H9 (cell line): ENCODE measurements around the gene PPP1R13B. TPM values are rescaled to one million over a fixed set of nuclear protein-coding genes. Genes with fewer than 3 reads are reported as not detected.

Experiments
- DNase-seq: peaks from one replicate; pipeline ENCODE4 v3.0.0-alpha.2; 2017
- H2AFZ ChIP-seq: one replicate; pipeline ENCODE4 v1.6.1; 2013; ENCODE audit warnings: mild to moderate bottlenecking, low read length, control low read depth, moderate library complexity
- H2AK5ac ChIP-seq: 2 replicates; pipeline ENCODE4 v1.6.1; 2013; ENCODE audit warnings: low read length, control low read depth, mixed read lengths; ENCODE audit not compliant: insufficient read length
- H2BK120ac ChIP-seq: one replicate; pipeline ENCODE4 v1.6.1; 2013; ENCODE audit warnings: low read depth, mild to moderate bottlenecking, low read length, control low read depth, inconsistent platforms; ENCODE audit not compliant: poor library complexity, severe bottlenecking
- H2BK12ac ChIP-seq: 2 replicates; pipeline ENCODE4 v1.6.1; 2013; ENCODE audit warnings: low read length, control low read depth, mixed read lengths, low read depth; ENCODE audit not compliant: insufficient read length
- H2BK15ac ChIP-seq: 2 replicates; pipeline ENCODE4 v1.6.1; 2013; ENCODE audit warnings: low read depth, low read length, control low read depth
- H2BK20ac ChIP-seq: one replicate; pipeline ENCODE4 v1.6.1; 2013; ENCODE audit warnings: low read depth, mild to moderate bottlenecking, low read length, control low read depth, inconsistent platforms; ENCODE audit not compliant: poor library complexity, severe bottlenecking
- H2BK5ac ChIP-seq: 2 replicates; pipeline ENCODE4 v1.6.1; 2013; ENCODE audit warnings: low read length, control low read depth, mixed read lengths; ENCODE audit not compliant: insufficient read length
- H3K14ac ChIP-seq: 2 replicates; pipeline ENCODE4 v1.6.1; 2013; ENCODE audit warnings: low read length, control low read depth; ENCODE audit not compliant: insufficient read depth
- H3K18ac ChIP-seq: 2 replicates; pipeline ENCODE4 v1.6.1; 2013; ENCODE audit warnings: low read depth, mild to moderate bottlenecking, mixed read lengths, low read length, control low read depth; ENCODE audit not compliant: insufficient read length
- H3K23ac ChIP-seq: 2 replicates; pipeline ENCODE4 v1.6.1; 2013; ENCODE audit warnings: low read length, control low read depth, mixed read lengths, low read depth; ENCODE audit not compliant: insufficient read length
- H3K23me2 ChIP-seq: 2 replicates; pipeline ENCODE4 v1.6.1; 2013; ENCODE audit warnings: low read depth, mild to moderate bottlenecking, mixed read lengths, low read length, control low read depth; ENCODE audit not compliant: insufficient read length, poor library complexity, severe bottlenecking
- H3K27ac ChIP-seq: 2 replicates; pipeline ENCODE4 v1.5.1; 2013; ENCODE audit warnings: low read length, control low read depth, mixed read lengths, low read depth; ENCODE audit not compliant: insufficient read length
- H3K27me3 ChIP-seq: 2 replicates; pipeline ENCODE4 v1.6.1; 2013; ENCODE audit warnings: low read length, control low read depth, inconsistent platforms; ENCODE audit not compliant: insufficient read depth
- H3K4ac ChIP-seq: 2 replicates; pipeline ENCODE4 v1.6.1; 2013; ENCODE audit warnings: low read depth, mild to moderate bottlenecking, control low read depth, inconsistent platforms, low read length, moderate library complexity
- H3K4me1 ChIP-seq: 2 replicates; pipeline ENCODE4 v1.6.1; 2013; ENCODE audit warnings: low read length, control low read depth, inconsistent platforms; ENCODE audit not compliant: insufficient read depth
- H3K4me2 ChIP-seq: 2 replicates; pipeline ENCODE4 v1.6.1; 2013; ENCODE audit warnings: low read length, control low read depth, mixed read lengths; ENCODE audit not compliant: insufficient read length, insufficient read depth
- H3K56ac ChIP-seq: 2 replicates; pipeline ENCODE4 v1.6.1; 2013; ENCODE audit warnings: low read depth, mild to moderate bottlenecking, mixed read lengths, low read length, control low read depth; ENCODE audit not compliant: insufficient read length
- H3K79me1 ChIP-seq: 2 replicates; pipeline ENCODE4 v1.6.1; 2013; ENCODE audit warnings: low read depth, mild to moderate bottlenecking, moderate library complexity, low read length, control low read depth, inconsistent platforms; ENCODE audit not compliant: insufficient read depth, poor library complexity, severe bottlenecking
- H3K79me2 ChIP-seq: 2 replicates; pipeline ENCODE4 v1.6.1; 2013; ENCODE audit warnings: low read length, control low read depth, inconsistent platforms; ENCODE audit not compliant: insufficient read depth
- H3K9ac ChIP-seq: 2 replicates; pipeline ENCODE4 v1.6.1; 2013; ENCODE audit warnings: low read length, control low read depth, mixed read lengths; ENCODE audit not compliant: insufficient read length; ENCODE audit errors: extremely low read depth
- H3K9me3 ChIP-seq: one replicate; pipeline ENCODE4 v1.6.1; 2013; ENCODE audit warnings: low read depth, low read length, inconsistent platforms; ENCODE audit not compliant: control insufficient read depth
- H3T11ph ChIP-seq: one replicate; pipeline ENCODE4 v1.6.1; 2013; ENCODE audit warnings: mild to moderate bottlenecking, low read length, control low read depth, inconsistent platforms
- H4K20me1 ChIP-seq: one replicate; pipeline ENCODE4 v1.6.1; 2013; ENCODE audit not compliant: control insufficient read depth, insufficient read length, insufficient read depth
- H4K5ac ChIP-seq: 2 replicates; pipeline ENCODE4 v1.6.1; 2013; ENCODE audit warnings: low read depth, mild to moderate bottlenecking, mixed read lengths, low read length, control low read depth; ENCODE audit not compliant: insufficient read length
- H4K8ac ChIP-seq: replicated peaks from 2 replicates; pipeline ENCODE4 v1.6.1; 2013; ENCODE audit warnings: low read length, control low read depth, mixed read lengths, low read depth; ENCODE audit not compliant: insufficient read length
- H4K91ac ChIP-seq: 2 replicates; pipeline ENCODE4 v1.6.1; 2013; ENCODE audit warnings: low read depth, mild to moderate bottlenecking, moderate library complexity, mixed read lengths, low read length, control low read depth; ENCODE audit not compliant: insufficient read length
- H3K27ac Mint-ChIP-seq, 3 experiments: 2 replicates in 2 of 3; 3 replicates in 1 of 3; pipeline ENCODE4 v1.8.0; 2020 to 2021; ENCODE audit warnings: mixed read lengths in 3 of 3, mild to moderate bottlenecking in 1 of 3, moderate library complexity in 1 of 3
- H3K27me3 Mint-ChIP-seq: 2 replicates; pipeline ENCODE4 v1.8.0; 2021; ENCODE audit warnings: low read depth, mild to moderate bottlenecking, moderate library complexity, mixed read lengths
- H3K36me3 Mint-ChIP-seq, 3 experiments: 2 replicates in 2 of 3; 3 replicates in 1 of 3; pipeline ENCODE4 v1.8.0; 2020 to 2021; ENCODE audit warnings: low read depth in 3 of 3, mixed read lengths in 3 of 3; ENCODE audit not compliant: insufficient read depth in 1 of 3
- H3K4me1 Mint-ChIP-seq, 2 experiments: 2 replicates each; pipeline ENCODE4 v1.8.0; 2020; ENCODE audit warnings: mixed read lengths in 2 of 2
- H3K4me3 Mint-ChIP-seq, 2 experiments: 2 replicates in 1 of 2; 3 replicates in 1 of 2; pipeline ENCODE4 v1.8.0; 2020 to 2021; ENCODE audit warnings: mild to moderate bottlenecking in 2 of 2, mixed read lengths in 2 of 2, moderate library complexity in 1 of 2
- H3K9me3 Mint-ChIP-seq, 2 experiments: 2 replicates in 1 of 2; 3 replicates in 1 of 2; pipeline ENCODE4 v1.8.0; 2020; ENCODE audit warnings: mild to moderate bottlenecking in 2 of 2, mixed read lengths in 2 of 2, moderate library complexity in 1 of 2
- CTCF ChIP-seq: fragments of 200-600 bp; sonication (generic); conservative IDR thresholded peaks from 3 replicates; pipeline ENCODE4 v1.8.0; 2021; ENCODE audit warnings: antibody characterized with exemption, mild to moderate bottlenecking
- WGBS: extraction: QIAGEN DNeasy Blood & Tissue Kit; methylation state at CpG from one replicate; pipeline ENCODE4 v1.1.7; 2013; ENCODE audit warnings: missing lambda C conversion rate, low lambda C conversion rate, mixed read lengths; ENCODE audit not compliant: insufficient read length; ENCODE audit errors: extremely low coverage; 5-methylcytosine and 5-hydroxymethylcytosine counted together
- total RNA-seq: library from RNA; stranded (reverse); gene quantifications from 2 replicates; pipeline ENCODE4 v1.2.1, GENCODE V29; 2021

Gene PPP1R13B
- total RNA-seq, 1 experiment from 2014 or later = 6.0 TPM

GRCh38 chr14:103858063-103858781 is 10.8 kb upstream of the PPP1R13B start:
- no peak overlapping the region for H2BK20ac ChIP-seq
- Mint-ChIP-seq H3K9me3 (no peaks in the 10 kb centered on the region; a peak in 1 of 5 replicates), H3K4me3 (no peak overlapping the region), H3K27me3 (peaks cover 3% of the 10 kb centered on the region), H3K36me3 (no peaks in the 10 kb centered on the region), H3K27ac (no peak overlapping the region), H3K4me1 (peaks cover 29 to 50% of the 10 kb centered on the region in 2 experiments)
- WGBS = no CpG with 5 or more reads among the region's 13 CpGs
- TF ChIP-seq CTCF = no peak
- no peak overlapping the region for H3K27ac ChIP-seq
- H2AFZ ChIP-seq = no peak overlapping the region
- no peaks in the 10 kb centered on the region for H3K9me3 ChIP-seq
- no peak overlapping the region for H3K4me2 ChIP-seq
- H2AK5ac ChIP-seq = no peak overlapping the region
- H3K79me1 ChIP-seq = no peaks in the 10 kb centered on the region
- H3K9ac ChIP-seq = no peak overlapping the region
- no peak overlapping the region for H2BK15ac ChIP-seq
- H3K56ac ChIP-seq = no peak overlapping the region
- no peaks in the 10 kb centered on the region for H3K79me2 ChIP-seq
- no peak overlapping the region for H3K18ac ChIP-seq
- no peak overlapping the region for H2BK120ac ChIP-seq
- no peaks in the 10 kb centered on the region for H4K20me1 ChIP-seq
- H4K91ac ChIP-seq = no peak overlapping the region
- peak; percentile 30 for DNase-seq
- H2BK5ac ChIP-seq = no peak overlapping the region
- H2BK12ac ChIP-seq = no peak overlapping the region
- no peak overlapping the region for H3K4ac ChIP-seq
- H3K4me1 ChIP-seq = peaks cover 3% of the 10 kb centered on the region; the same call in 1 of the 2 replicates
- H3K23ac ChIP-seq = no peak overlapping the region
- no peak overlapping the region for H4K5ac ChIP-seq
- no peak overlapping the region for H3K14ac ChIP-seq
- H4K8ac ChIP-seq = no peak overlapping the region
- H3K23me2 ChIP-seq = no peaks in the 10 kb centered on the region
- no peaks in the 10 kb centered on the region for H3K27me3 ChIP-seq
- no peak overlapping the region for H3T11ph ChIP-seq
